Measurements from ENCODE around the gene ZDHHC17. TPM values are rescaled to one million over a fixed set of nuclear protein-coding genes. Genes with fewer than 3 reads are reported as not detected.

Gene ZDHHC17
- total RNA-seq, 1 experiment from 2014 or later, result 20.9 TPM

GRCh38 chr12:76901628-76902380, 137.9 kb downstream of the ZDHHC17 start:
- Histone ChIP-seq H3K27ac (no peak overlapping the region), H3K4me3 (no peak overlapping the region), H3K4me1 (replicated peaks) (no peaks in the 10 kb centered on the region), H3K27me3 (replicated peaks) (no peaks in the 10 kb centered on the region), H3K9me3 (replicated peaks) (no peaks in the 10 kb centered on the region), H3K36me3 (no peaks in the 10 kb centered on the region)
- no peak for DNase-seq (ENCODE audit: low read depth in 1 of 2, low spot score in 2 of 2)

Other genes starting within 250 kb of the ZDHHC17 start
- gene OSBPL8, start 204.3 kb upstream of the ZDHHC17 start, total RNA-seq (2014; rRNA removed; shearing (Covaris generic)), result 55.6 and 94.7 TPM in 2 replicates
- 113 and 147 TPM in 2 replicates for gene CSRP2, start 114.9 kb downstream of the ZDHHC17 start, total RNA-seq (2014; rRNA removed; shearing (Covaris generic))